Heart right ventricle (tissue), 16 donors: ENCODE measurements around the gene AGFG2. TPM values are rescaled to one million over a fixed set of nuclear protein-coding genes. Genes with fewer than 3 reads are reported as not detected.

Experiments
- ATAC-seq, 8 donors: fragments of 200-7000 bp; cut with Tn5 transposase; one replicate each; pipeline ENCODE4 v1.9.1; 2020; ENCODE audit warnings: mild to moderate bottlenecking in 8 of 8, moderate library complexity in 8 of 8, moderate number of reproducible peaks in 1 of 8
- DNase-seq, 2 donors: peaks; one replicate each; pipeline ENCODE4 v3.0.0-alpha.2; 2020
- H3K27ac ChIP-seq, 10 donors: fragments of 200-600 bp; sonication (generic) in 2 of 10; one replicate each; pipeline versions ENCODE4 v1.5.0 to v1.8.0; 2020 to 2022; ENCODE audit warnings: mild to moderate bottlenecking in 3 of 10
- H3K27me3 ChIP-seq, 7 donors: fragments of 200-600 bp; one replicate each; pipeline ENCODE4 v1.8.0; 2021 to 2022; ENCODE audit warnings: mild to moderate bottlenecking in 2 of 7
- H3K36me3 ChIP-seq, 9 donors: fragments of 200-600 bp; sonication (generic) in 1 of 9; one replicate each; pipeline versions ENCODE4 v1.5.0 to v1.8.0; 2020 to 2022; ENCODE audit warnings: mild to moderate bottlenecking in 2 of 9
- H3K4me1 ChIP-seq, 9 donors: fragments of 200-600 bp; sonication (generic) in 1 of 9; one replicate each; pipeline versions ENCODE4 v1.5.0 to v1.8.0; 2020 to 2022; ENCODE audit warnings: mild to moderate bottlenecking in 4 of 9
- H3K4me3 ChIP-seq, 10 donors: fragments of 200-600 bp; sonication (generic) in 2 of 10; one replicate each; pipeline versions ENCODE4 v1.5.0 to v1.8.0; 2020 to 2022; ENCODE audit warnings: mild to moderate bottlenecking in 7 of 10, moderate library complexity in 2 of 10
- H3K9me3 ChIP-seq, 11 donors: fragments of 200-600 bp in 10 of 11; sonication (generic) in 2 of 11; one replicate each; pipeline versions ENCODE4 v1.5.0 to v1.8.0; 2013 to 2022; ENCODE audit warnings: mild to moderate bottlenecking in 2 of 11, control low read depth in 1 of 11, moderate library complexity in 1 of 11
- CTCF ChIP-seq, 9 donors: fragments of 200-600 bp; sonication (generic) in 2 of 9; IDR thresholded peaks; one replicate each; pipeline versions ENCODE4 v1.5.0 to v1.8.0; 2021 to 2022; ENCODE audit warnings: antibody characterized with exemption in 9 of 9, mild to moderate bottlenecking in 5 of 9, moderate library complexity in 1 of 9
- WGBS, 2 donors: extraction: QIAGEN DNeasy Blood & Tissue Kit; methylation state at CpG; one replicate each; pipeline ENCODE4 v1.1.7; 2013; ENCODE audit warnings: inconsistent platforms in 1 of 2; 5-methylcytosine and 5-hydroxymethylcytosine counted together
- intact Hi-C, 10 donors: fragments of 100-400 bp; cut with DNase I; formaldehyde crosslinking; loops; one replicate each; pipeline versions ENCODE4 v1.11.1 to v1.14.2; 2022
- polyA plus RNA-seq, 2 donors: library from polyadenylated mRNA; stranded (reverse); fragments of 200-250 nt; gene quantifications; one replicate each; pipeline ENCODE4 v1.2.3, GENCODE V29; 2013
- total RNA-seq, 10 donors: library from RNA; stranded (reverse); fragmentation: NEBNext Ultra II Directional in 3 of 10; extraction: Animal tissue kit (Norgen Biotek cat#: 25700) in 3 of 10; gene quantifications; one replicate each; pipeline versions ENCODE4 v1.2.1 to v1.2.4, GENCODE V29; 2021 to 2023
- donor health status: Arrhythmogenic right ventricular cardiomyopathy.
- donor health status: ischemic (EF 13 %, LVEDD 7.1; RV severe dilation, severe dysfunction).
- donor health status: healthy with polysubstance abuse.
- donor health status: DM: no; HTN: yes; CAD: no.
- donor health status: DM: no; HTN: no; CAD: no.
- donor health status: ischemic (EF 25% LVEDD 6.9; RV normal size, moderate dysfunction).
- donor health status: ischemic (EF 25% LVEDD 5.7; RV mildly dilated, moderate dysfunction).
- donor health status: healthy.
- donor health status: DM: yes; HTN: yes; CAD: no.
- donor health status: Ischemic cardiomyopathy.
- donor health status: ischemic (EF 35%, LVEDD 5.7; RV mildly dilated, moderate dysfunction).
- donor health status: nonischemic (EF 11% LVEDD 7.7; RV severe dilation, severe dysfunction).
- donor health status: DM: yes; HTN: yes; CAD: no.
- donor health status: PGD.
- donor health status: ischemic (EF 29% LVEDD 5.4; RV normal size, mild dysfunction).
- donor health status: nonischemic (EF 23%, LVEDD 6.1; RV moderate dilation, normal function).

Gene AGFG2
- total and polyA plus RNA-seq, 12 donors, result 9.9 to 35.8 (median 27.3) TPM

GRCh38 chr7:100584683-100585510 is 45.9 kb downstream of the AGFG2 start:
- Histone ChIP-seq H3K4me1 (peaks cover 5 to 56% (median 43%) of the 10 kb centered on the region in 9 donors), H3K9me3 (no peaks in the 10 kb centered on the region), H3K4me3 (peak overlapping the region; percentile 80 to 100 (median 96)), H3K27me3 (peaks cover 0 to 6% (median 0%) of the 10 kb centered on the region in 7 donors), H3K36me3 (peaks cover 0 to 33% (median 24%) of the 10 kb centered on the region in 9 donors), H3K27ac (peak overlapping the region in 9 of 10 donors; percentile 91 to 98 (median 95))
- intact Hi-C loops, result loop anchor here in 2 of 10 donors (5.0 kb wide), 1 partner anchor 102 kb away; no protein-coding TSS in a partner anchor
- 9 to 10% methylated on average over 20 of the region's 20 CpGs for WGBS, 2 donors
- peak in 1 of 2 donors; percentile 69 for DNase-seq
- ATAC-seq, result peak in 3 of 8 donors; percentile 0 to 8 (median 1)
- no peak for TF ChIP-seq CTCF (IDR thresholded peaks at IDR 0.05)

- no peak for TF ChIP-seq CTCF (IDR thresholded peaks at IDR 0.05)
- Histone ChIP-seq H3K27ac (peak within 1 kb of the TSS; percentile 90 to 98 (median 94)), H3K27me3 (peaks cover 0 to 14% (median 0%) of the 10 kb centered on the region in 7 donors), H3K9me3 (no peaks in the 10 kb centered on the region), H3K4me3 (peak within 1 kb of the TSS; percentile 80 to 100 (median 96)), H3K4me1 (peaks cover 8 to 64% (median 48%) of the 10 kb centered on the region in 9 donors), H3K36me3 (peaks cover 0 to 25% (median 19%) of the 10 kb centered on the region in 9 donors)
- DNase-seq, result peak in 1 of 2 donors; percentile 65
- intact Hi-C loops, result loop anchor here in 3 of 10 donors (1.0 to 2.0 kb wide), 5 partner anchors 17 to 88 kb away; partner anchors contain the start of genes AGFG2 (in 1 of the 3), GNB2 (in 1 of the 3), MOSPD3 (in 1 of the 3) and PCOLCE (in 1 of the 3)
- WGBS, 2 donors, result 0 to 1% methylated on average over 59 to 61 of the region's 61 CpGs
- ATAC-seq, result peak in 4 of 8 donors; percentile 5 to 60 (median 18)
Observed at GRCh38 chr7:100585511-100586265, 46.7 kb downstream of the AGFG2 start, which contains the start of gene LRCH4. Gene LRCH4, minus strand, starts transcription at chr7:100586129. Its CDS starts 29 bp downstream, at chr7:100586100.

GRCh38 chr7:100586266-100587025 is 47.4 kb downstream of the AGFG2 start, which contains the start of gene FBXO24:
Gene FBXO24, plus strand, starts transcription at chr7:100586328. Its CDS starts 298 bp downstream, at chr7:100586626.
- intact Hi-C loops, result loop anchor here in 3 of 10 donors (1.0 to 2.0 kb wide), 5 partner anchors 16 to 87 kb away; partner anchors contain the start of genes AGFG2 (in 1 of the 3), GNB2 (in 1 of the 3), MOSPD3 (in 1 of the 3) and PCOLCE (in 1 of the 3)
- peak; percentile 100 for DNase-seq
- H3K27ac ChIP-seq, result peak within 1 kb of the TSS; percentile 90 to 98 (median 94)
- 0 to 1% methylated on average over 51 to 53 of the region's 53 CpGs for WGBS, 2 donors
- H3K4me3 ChIP-seq, result peak within 1 kb of the TSS; percentile 80 to 100 (median 96)
- TF ChIP-seq CTCF (IDR thresholded peaks at IDR 0.05), result peak in 1 of 9 donors; percentile 10
- H3K9me3 ChIP-seq, result no peaks in the 10 kb centered on the region
- H3K4me1 ChIP-seq, result peaks cover 9 to 67% (median 52%) of the 10 kb centered on the region in 9 donors
- H3K36me3 ChIP-seq, result peaks cover 0 to 17% (median 12%) of the 10 kb centered on the region in 9 donors
- H3K27me3 ChIP-seq, result peaks cover 0 to 14% (median 0%) of the 10 kb centered on the region in 7 donors
- ATAC-seq, result peak; percentile 91 to 97 (median 94)
